ENCODE measurements around the gene SPPL2B.

DNA sequence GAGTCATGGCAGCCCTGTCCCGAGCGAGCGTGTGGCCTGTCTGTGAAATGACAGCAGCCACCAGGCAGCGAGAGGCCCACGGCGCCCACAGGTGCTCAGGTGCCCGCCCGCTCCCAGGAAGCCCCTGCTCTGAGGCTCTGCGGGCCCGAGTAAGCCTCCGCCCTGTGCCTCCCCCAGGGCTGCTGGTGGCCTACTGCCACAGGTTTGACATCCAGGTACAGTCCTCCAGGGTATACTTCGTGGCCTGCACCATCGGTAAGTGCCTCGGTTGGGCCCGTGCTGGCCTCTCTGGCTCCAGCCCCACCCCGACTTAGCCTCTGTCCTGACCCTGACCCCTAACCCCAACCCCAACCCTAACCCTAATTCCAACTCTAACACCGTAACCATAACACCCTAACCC, 16.6 kb downstream of the SPPL2B start:
- TF ChIP-seq EP300 (IDR thresholded peaks at IDR 0.05; ENCODE audit: borderline replicate concordance in 1 of 2, low read depth in 1 of 2, low read length in 1 of 2) (no peak), NFIC (IDR thresholded peaks at IDR 0.05; ENCODE audit: borderline replicate concordance) (no peak), POLR2AphosphoS5 (IDR thresholded peaks at IDR 0.05; ENCODE audit: low read depth, low read length) (no peak), TAF1 (IDR thresholded peaks at IDR 0.05; ENCODE audit: borderline replicate concordance, low read depth, low read length) (no peak), EZH2phosphoT487 (IDR thresholded peaks at IDR 0.05; ENCODE audit: borderline replicate concordance, low read depth) (no peak)
- TF ChIP-seq, protein P1, sequence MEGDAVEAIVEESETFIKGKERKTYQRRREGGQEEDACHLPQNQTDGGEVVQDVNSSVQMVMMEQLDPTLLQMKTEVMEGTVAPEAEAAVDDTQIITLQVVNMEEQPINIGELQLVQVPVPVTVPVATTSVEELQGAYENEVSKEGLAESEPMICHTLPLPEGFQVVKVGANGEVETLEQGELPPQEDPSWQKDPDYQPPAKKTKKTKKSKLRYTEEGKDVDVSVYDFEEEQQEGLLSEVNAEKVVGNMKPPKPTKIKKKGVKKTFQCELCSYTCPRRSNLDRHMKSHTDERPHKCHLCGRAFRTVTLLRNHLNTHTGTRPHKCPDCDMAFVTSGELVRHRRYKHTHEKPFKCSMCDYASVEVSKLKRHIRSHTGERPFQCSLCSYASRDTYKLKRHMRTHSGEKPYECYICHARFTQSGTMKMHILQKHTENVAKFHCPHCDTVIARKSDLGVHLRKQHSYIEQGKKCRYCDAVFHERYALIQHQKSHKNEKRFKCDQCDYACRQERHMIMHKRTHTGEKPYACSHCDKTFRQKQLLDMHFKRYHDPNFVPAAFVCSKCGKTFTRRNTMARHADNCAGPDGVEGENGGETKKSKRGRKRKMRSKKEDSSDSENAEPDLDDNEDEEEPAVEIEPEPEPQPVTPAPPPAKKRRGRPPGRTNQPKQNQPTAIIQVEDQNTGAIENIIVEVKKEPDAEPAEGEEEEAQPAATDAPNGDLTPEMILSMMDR (IDR thresholded peaks at IDR 0.05) = no peak
- TF ChIP-seq, protein P2, sequence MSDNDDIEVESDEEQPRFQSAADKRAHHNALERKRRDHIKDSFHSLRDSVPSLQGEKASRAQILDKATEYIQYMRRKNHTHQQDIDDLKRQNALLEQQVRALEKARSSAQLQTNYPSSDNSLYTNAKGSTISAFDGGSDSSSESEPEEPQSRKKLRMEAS (IDR thresholded peaks at IDR 0.05; ENCODE audit: low read depth) = no peak
